A673 (cell line): ENCODE data around the gene DOCK4. TPM values are rescaled to one million over a fixed set of nuclear protein-coding genes. Genes with fewer than 3 reads are reported as not detected.

ENCODE experiments used
- BruUV-seq: library from RNA; stranded (reverse); fragments of 400-500 nt; replicated peaks from 2 replicates; lab custom pipeline; 2021; lab: Mats Ljungman, UMichigan
- CTCF ChIA-PET: fragments of 300-600 bp; sonication (Branson Sonifier 250); formaldehyde crosslinking; loops from one replicate; lab custom pipeline; 2022; ENCODE audit warnings: antibody characterized with exemption; lab: Charles Lee
- POLR2A ChIA-PET: fragments of 300-600 bp; sonication (Branson Sonifier 250); formaldehyde crosslinking; loops from one replicate; lab custom pipeline; 2022; ENCODE audit warnings: antibody characterized with exemption; ENCODE audit not compliant: low non-redundant PET; lab: Charles Lee
- DNase-seq: peaks from one replicate; pipeline ENCODE4 v3.0.0-alpha.2; 2015; ENCODE audit warnings: low spot score
- H3K27ac ChIP-seq: fragments of 200-600 bp; sonication (generic); 2 replicates; pipeline ENCODE4 v1.5.1; 2016; ENCODE audit warnings: mixed run types, low read depth, mild to moderate bottlenecking, mixed read lengths, antibody characterized with exemption, low read length; ENCODE audit not compliant: poor library complexity, severe bottlenecking
- H3K27me3 ChIP-seq: fragments of 200-600 bp; sonication (generic); replicated peaks from 2 replicates; pipeline ENCODE4 v1.6.1; 2017; ENCODE audit warnings: mixed run types, low read depth, mild to moderate bottlenecking, mixed read lengths, antibody characterized with exemption, low read length; ENCODE audit not compliant: insufficient read depth, poor library complexity
- H3K36me3 ChIP-seq: fragments of 200-600 bp; sonication (generic); 2 replicates; pipeline ENCODE4 v1.6.1; 2016; ENCODE audit warnings: mixed run types, mild to moderate bottlenecking, mixed read lengths, antibody characterized with exemption, low read length; ENCODE audit not compliant: insufficient read depth, poor library complexity, severe bottlenecking
- H3K4me1 ChIP-seq: fragments of 200-600 bp; sonication (generic); 2 replicates; pipeline ENCODE4 v1.6.1; 2017; ENCODE audit warnings: mixed run types, mild to moderate bottlenecking, mixed read lengths, antibody characterized with exemption, low read length; ENCODE audit not compliant: insufficient read depth, poor library complexity, severe bottlenecking
- H3K4me3 ChIP-seq: fragments of 200-600 bp; sonication (generic); 2 replicates; pipeline ENCODE4 v1.5.1; 2016; ENCODE audit warnings: low read depth, mixed run types, mild to moderate bottlenecking, mixed read lengths, low read length; ENCODE audit not compliant: poor library complexity, severe bottlenecking
- H3K9me3 ChIP-seq: fragments of 200-600 bp; sonication (generic); 2 replicates; pipeline ENCODE4 v1.6.1; 2016; ENCODE audit warnings: mixed run types, low read depth, mild to moderate bottlenecking, mixed read lengths, antibody characterized with exemption, low read length; ENCODE audit not compliant: poor library complexity, severe bottlenecking
- CTCF ChIP-seq: fragments of 300-800, 200-600 bp; sonication (generic); conservative IDR thresholded peaks from 2 replicates; pipeline ENCODE4 v1.5.1; 2017; ENCODE audit warnings: low read depth, mild to moderate bottlenecking, antibody characterized with exemption, low read length, moderate library complexity, mixed read lengths
- EZH2 ChIP-seq: fragments of 200-600 bp; sonication (generic); IDR thresholded peaks from 2 replicates; pipeline ENCODE4 v1.6.1; 2017; ENCODE audit warnings: borderline replicate concordance, low read depth, mild to moderate bottlenecking, mixed read lengths, antibody characterized with exemption, low read length; ENCODE audit not compliant: poor library complexity, severe bottlenecking
- intact Hi-C: fragments of 100-400 bp; cut with micrococcal nuclease; formaldehyde crosslinking; loops from one replicate; pipeline ENCODE4 v1.10.0; 2022; ENCODE audit not compliant: unreplicated experiment
- total RNA-seq: library from RNA; stranded (reverse); gene quantifications from 2 replicates; pipeline ENCODE4 v1.2.3, GENCODE V29; 2021

The DOCK4 gene
- total RNA-seq, 1 experiment from 2014 or later = 28.5 TPM

- POLR2A ChIA-PET = no interaction called here
Measured at GRCh38 chr7:112007185-112007584, 199.0 kb downstream of the DOCK4 start.

GRCh38 chr7:112006071-112006470 is 200.1 kb downstream of the DOCK4 start:
- Histone ChIP-seq H3K4me1 (peaks cover 18% of the 10 kb centered on the region), H3K9me3 (no peaks in the 10 kb centered on the region), H3K4me3 (no peak overlapping the region), H3K27ac (no peak overlapping the region), H3K27me3 (no peaks in the 10 kb centered on the region), H3K36me3 (no peaks in the 10 kb centered on the region)
- TF ChIP-seq CTCF (no peak), EZH2 (no peak)
- no peak for DNase-seq
- POLR2A ChIA-PET = no interaction called here
- BruUV-seq = no TSS peak
- intact Hi-C loops = no loop called here
- CTCF ChIA-PET = no interaction called here

More at GRCh38 chr7:112007185-112007584, 199.0 kb downstream of the DOCK4 start:
- BruUV-seq = no TSS peak
- intact Hi-C loops = no loop called here
- H3K27ac ChIP-seq = no peak overlapping the region
- peaks cover 15% of the 10 kb centered on the region for H3K4me1 ChIP-seq
- H3K36me3 ChIP-seq = no peaks in the 10 kb centered on the region
- H3K27me3 ChIP-seq = no peaks in the 10 kb centered on the region
- CTCF ChIA-PET = no interaction called here
- TF ChIP-seq EZH2 = no peak
- TF ChIP-seq CTCF = no peak
- no peak for DNase-seq
- H3K4me3 ChIP-seq = no peak overlapping the region
- no peaks in the 10 kb centered on the region for H3K9me3 ChIP-seq

- intact Hi-C loops = no loop called here
- TF ChIP-seq CTCF = no peak
- TF ChIP-seq EZH2 = no peak
- no peaks in the 10 kb centered on the region for H3K36me3 ChIP-seq
- no TSS peak for BruUV-seq
- H3K27ac ChIP-seq = no peak overlapping the region
- H3K27me3 ChIP-seq = no peaks in the 10 kb centered on the region
- H3K9me3 ChIP-seq = no peaks in the 10 kb centered on the region
- POLR2A ChIA-PET = no interaction called here
- H3K4me1 ChIP-seq = peaks cover 26% of the 10 kb centered on the region
- CTCF ChIA-PET = no interaction called here
- H3K4me3 ChIP-seq = no peak overlapping the region
- DNase-seq = no peak
Measured at GRCh38 chr7:112005205-112005775, 200.9 kb downstream of the DOCK4 start.
